ENCODE measurements around the gene THG1L.
"Not testable (repeated sequence)": the region's sequence is repeated elsewhere in the genome, so short reads cannot be mapped to it uniquely, and the experiment has no call there.

The THG1L gene

DNA sequence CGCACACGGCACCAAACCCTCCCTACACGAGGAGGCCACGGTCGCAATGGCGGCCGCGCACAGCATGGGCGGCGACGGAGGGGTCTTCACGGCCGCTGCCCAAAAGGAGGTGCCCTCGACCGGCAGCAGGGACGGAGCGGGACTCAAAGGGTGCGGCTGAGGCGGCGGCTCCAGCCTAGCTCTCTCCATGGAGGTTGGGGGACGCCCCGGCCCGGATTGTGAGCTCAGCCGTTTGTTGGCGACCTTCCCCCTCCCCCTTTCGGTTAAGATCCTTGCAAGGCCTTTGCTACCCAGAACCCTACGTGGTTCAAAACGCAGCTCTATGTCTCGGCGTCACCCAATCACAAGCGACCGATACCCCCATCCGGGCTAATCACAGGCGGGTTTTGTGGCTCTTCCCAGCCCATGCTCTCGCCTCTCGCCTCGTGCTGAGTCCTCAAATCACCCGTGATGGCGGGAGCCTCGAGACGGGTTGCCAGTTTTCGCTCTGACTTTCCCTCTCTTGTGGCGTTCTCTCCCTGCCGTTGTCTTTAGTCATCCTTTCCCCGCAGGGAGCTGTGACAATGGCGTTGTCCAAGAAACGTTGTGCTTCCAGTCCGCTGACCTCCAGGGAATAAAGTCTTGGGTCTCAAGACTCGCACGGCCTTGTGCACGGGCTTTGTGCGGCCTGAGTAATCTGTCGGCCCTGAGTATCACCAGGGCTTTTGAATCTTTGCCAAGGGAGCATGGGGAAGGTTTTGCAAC lies 40.4 kb upstream of the THG1L start:
- DNase-seq (ENCODE audit: low spot score), result no peak
- Histone ChIP-seq H3K27me3 (ENCODE audit: insufficient read depth, poor library complexity, severe bottlenecking) (no peaks in the 10 kb centered on the region), H3K36me3 (ENCODE audit: low read depth) (no peaks in the 10 kb centered on the region), H3K4me1 (ENCODE audit: insufficient read depth, poor library complexity, severe bottlenecking) (no peaks in the 10 kb centered on the region), H3K4me3 (ENCODE audit: severe bottlenecking) (no peak overlapping the region), H3K9me3 (ENCODE audit: severe bottlenecking) (no peaks in the 10 kb centered on the region), H3K27ac (ENCODE audit: poor library complexity, severe bottlenecking) (no peak overlapping the region)
- ATAC-seq (ENCODE audit: low read depth), result no peak
- TF ChIP-seq, protein P1, sequence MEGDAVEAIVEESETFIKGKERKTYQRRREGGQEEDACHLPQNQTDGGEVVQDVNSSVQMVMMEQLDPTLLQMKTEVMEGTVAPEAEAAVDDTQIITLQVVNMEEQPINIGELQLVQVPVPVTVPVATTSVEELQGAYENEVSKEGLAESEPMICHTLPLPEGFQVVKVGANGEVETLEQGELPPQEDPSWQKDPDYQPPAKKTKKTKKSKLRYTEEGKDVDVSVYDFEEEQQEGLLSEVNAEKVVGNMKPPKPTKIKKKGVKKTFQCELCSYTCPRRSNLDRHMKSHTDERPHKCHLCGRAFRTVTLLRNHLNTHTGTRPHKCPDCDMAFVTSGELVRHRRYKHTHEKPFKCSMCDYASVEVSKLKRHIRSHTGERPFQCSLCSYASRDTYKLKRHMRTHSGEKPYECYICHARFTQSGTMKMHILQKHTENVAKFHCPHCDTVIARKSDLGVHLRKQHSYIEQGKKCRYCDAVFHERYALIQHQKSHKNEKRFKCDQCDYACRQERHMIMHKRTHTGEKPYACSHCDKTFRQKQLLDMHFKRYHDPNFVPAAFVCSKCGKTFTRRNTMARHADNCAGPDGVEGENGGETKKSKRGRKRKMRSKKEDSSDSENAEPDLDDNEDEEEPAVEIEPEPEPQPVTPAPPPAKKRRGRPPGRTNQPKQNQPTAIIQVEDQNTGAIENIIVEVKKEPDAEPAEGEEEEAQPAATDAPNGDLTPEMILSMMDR (IDR thresholded peaks at IDR 0.05; ENCODE audit: poor library complexity, severe bottlenecking), result no peak

GRCh38 chr5:157693816-157694215 lies 37.4 kb upstream of the THG1L start:
- H3K9me3 ChIP-seq (ENCODE audit: severe bottlenecking); DNase-seq (ENCODE audit: low spot score); H3K4me1 ChIP-seq (ENCODE audit: insufficient read depth, poor library complexity, severe bottlenecking); H3K4me3 ChIP-seq (ENCODE audit: severe bottlenecking); H3K27me3 ChIP-seq (ENCODE audit: insufficient read depth, poor library complexity, severe bottlenecking); H3K36me3 ChIP-seq (ENCODE audit: low read depth); H3K27ac ChIP-seq (ENCODE audit: poor library complexity, severe bottlenecking); ATAC-seq (ENCODE audit: low read depth): not testable (repeated sequence)

DNA sequence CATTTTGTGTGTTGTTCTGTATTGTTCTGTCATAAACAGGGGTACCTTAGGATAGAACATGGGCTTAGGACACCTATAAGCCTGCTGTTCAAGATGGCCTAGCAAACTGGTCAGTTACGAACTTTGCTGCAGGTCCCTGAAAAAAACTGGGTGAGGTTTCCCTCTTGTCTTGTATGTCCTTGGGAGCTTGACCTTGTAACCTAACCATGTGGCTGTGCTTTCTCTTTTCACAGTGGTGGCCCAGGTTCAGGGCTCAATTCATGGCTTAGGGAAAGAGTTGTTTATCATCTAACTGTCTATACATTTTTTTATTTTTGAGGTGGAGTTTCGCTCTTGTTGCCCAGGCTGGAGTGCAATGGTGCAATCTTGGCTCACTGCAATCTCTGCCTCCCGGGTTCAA lies 35.1 kb upstream of the THG1L start:
- not testable (repeated sequence) for H3K9me3 ChIP-seq (ENCODE audit: severe bottlenecking); H3K4me3 ChIP-seq (ENCODE audit: severe bottlenecking); DNase-seq (ENCODE audit: low spot score); H3K36me3 ChIP-seq (ENCODE audit: low read depth); H3K27ac ChIP-seq (ENCODE audit: poor library complexity, severe bottlenecking); H3K4me1 ChIP-seq (ENCODE audit: insufficient read depth, poor library complexity, severe bottlenecking); H3K27me3 ChIP-seq (ENCODE audit: insufficient read depth, poor library complexity, severe bottlenecking); ATAC-seq (ENCODE audit: low read depth)

DNA sequence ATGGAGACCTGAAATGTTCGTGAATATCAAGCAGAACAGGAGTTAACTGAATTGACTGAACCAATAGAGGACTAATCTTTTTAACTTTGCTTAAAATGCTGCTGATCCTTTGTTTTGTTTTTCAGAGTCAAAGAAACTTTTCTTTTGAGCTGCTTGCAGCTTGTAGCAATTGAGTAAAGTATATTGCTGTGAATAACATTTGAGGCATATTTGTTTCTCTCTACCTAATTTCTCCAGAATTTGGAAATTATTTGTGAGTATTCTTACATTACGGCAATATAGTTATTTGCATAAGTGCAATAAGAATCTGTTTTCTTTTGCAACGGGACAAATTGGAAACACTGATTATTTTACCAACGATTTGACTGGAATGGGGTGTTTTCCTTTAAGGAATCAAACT lies 32.5 kb upstream of the THG1L start:
- H3K27ac ChIP-seq (ENCODE audit: poor library complexity, severe bottlenecking); DNase-seq (ENCODE audit: low spot score); H3K4me1 ChIP-seq (ENCODE audit: insufficient read depth, poor library complexity, severe bottlenecking); H3K27me3 ChIP-seq (ENCODE audit: insufficient read depth, poor library complexity, severe bottlenecking); H3K36me3 ChIP-seq (ENCODE audit: low read depth); ATAC-seq (ENCODE audit: low read depth); H3K4me3 ChIP-seq (ENCODE audit: severe bottlenecking); H3K9me3 ChIP-seq (ENCODE audit: severe bottlenecking): not testable (repeated sequence)

DNA sequence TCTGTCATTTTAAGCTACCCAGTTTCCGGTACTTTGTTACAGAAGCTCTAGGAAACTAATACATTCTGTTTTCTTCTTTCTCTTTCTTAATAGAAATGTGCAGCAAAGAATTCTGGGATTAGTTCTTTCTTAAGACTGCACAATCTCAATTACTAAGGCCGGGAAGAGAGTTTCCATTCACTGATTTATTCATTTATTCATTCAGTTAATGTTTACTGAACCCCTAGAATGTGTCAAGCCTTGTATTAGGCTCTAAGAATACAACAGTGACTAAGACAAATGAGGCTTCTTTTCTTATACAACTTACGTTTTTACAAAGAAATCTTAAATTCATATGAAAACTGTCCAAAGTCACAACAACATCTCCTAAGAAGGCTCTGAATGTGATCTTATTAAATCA lies 27.5 kb upstream of the THG1L start:
- TF ChIP-seq, protein P1 (IDR thresholded peaks at IDR 0.05; ENCODE audit: poor library complexity, severe bottlenecking), result no peak
- Histone ChIP-seq H3K36me3 (ENCODE audit: low read depth) (no peaks in the 10 kb centered on the region), H3K27ac (ENCODE audit: poor library complexity, severe bottlenecking) (no peak overlapping the region), H3K9me3 (ENCODE audit: severe bottlenecking) (no peaks in the 10 kb centered on the region), H3K4me1 (ENCODE audit: insufficient read depth, poor library complexity, severe bottlenecking) (no peaks in the 10 kb centered on the region), H3K4me3 (ENCODE audit: severe bottlenecking) (no peak overlapping the region), H3K27me3 (ENCODE audit: insufficient read depth, poor library complexity, severe bottlenecking) (no peaks in the 10 kb centered on the region)
- ATAC-seq (ENCODE audit: low read depth) (no peak), DNase-seq (ENCODE audit: low spot score) (no peak)

DNA sequence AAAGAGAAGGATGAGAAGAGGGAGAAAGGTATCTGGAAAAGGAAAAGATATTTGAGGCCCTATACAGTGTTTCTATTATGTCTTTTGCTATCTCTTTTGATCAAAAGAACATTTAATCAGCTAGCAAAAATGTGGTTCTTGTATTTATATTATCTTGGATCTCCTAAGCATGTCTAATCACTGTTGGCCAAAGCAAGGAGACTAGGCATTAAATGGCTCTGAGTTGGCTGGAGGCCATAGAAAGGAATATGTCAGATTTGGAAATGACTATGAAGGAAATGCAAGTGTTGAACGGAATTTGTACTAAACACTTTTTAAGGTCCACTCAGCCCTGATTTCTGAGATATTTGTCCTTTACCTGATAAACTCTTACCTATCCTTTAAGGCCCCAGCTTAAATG lies 22.4 kb upstream of the THG1L start:
- H3K4me1 ChIP-seq (ENCODE audit: insufficient read depth, poor library complexity, severe bottlenecking), result peaks cover 11% of the 10 kb centered on the region
- no peak for DNase-seq (ENCODE audit: low spot score)
- no peak for ATAC-seq (ENCODE audit: low read depth)

More for the DNA sequence above, 22.4 kb upstream of the THG1L start:
- Histone ChIP-seq H3K9me3 (ENCODE audit: severe bottlenecking) (no peaks in the 10 kb centered on the region), H3K27me3 (ENCODE audit: insufficient read depth, poor library complexity, severe bottlenecking) (no peaks in the 10 kb centered on the region), H3K36me3 (ENCODE audit: low read depth) (no peaks in the 10 kb centered on the region), H3K27ac (ENCODE audit: poor library complexity, severe bottlenecking) (no peak overlapping the region), H3K4me3 (ENCODE audit: severe bottlenecking) (no peak overlapping the region)
- TF ChIP-seq, protein P1 (IDR thresholded peaks at IDR 0.05; ENCODE audit: poor library complexity, severe bottlenecking), result no peak

All from RWPE2 (cell line).